ENCODE data around the gene DAG1. TPM values are rescaled to one million over a fixed set of nuclear protein-coding genes. Genes with fewer than 3 reads are reported as not detected.

The DAG1 gene
- total RNA-seq = 61.2 and 88.5 TPM in 2 replicates

GRCh38 chr3:49469936-49470713 lies at the start of gene DAG1:
TSS of gene DAG1 (plus strand) at chr3:49470267. CDS start at chr3:49510535, 40,268 bp downstream.
- peak within 1 kb of the TSS; percentile 79 for H3K4me3 ChIP-seq (ENCODE audit: low read depth, low read length)
- DNase-seq (ENCODE audit: low read depth) = peak; percentile 95
- no peak for TF ChIP-seq CTCF (IDR thresholded peaks at IDR 0.05; ENCODE audit: insufficient read depth, low read depth, low read length)

GRCh38 chr3:49421890-49422378 lies 48.1 kb upstream of the DAG1 start:
- H3K4me3 ChIP-seq (ENCODE audit: low read depth, low read length) = peak overlapping the region; percentile 40
- no peak for DNase-seq (ENCODE audit: low read depth)
- TF ChIP-seq CTCF (IDR thresholded peaks at IDR 0.05; ENCODE audit: insufficient read depth, low read depth, low read length) = no peak

- no peak for TF ChIP-seq CTCF (IDR thresholded peaks at IDR 0.05; ENCODE audit: insufficient read depth, low read depth, low read length)
- peak; percentile 60 for DNase-seq (ENCODE audit: low read depth)
- H3K4me3 ChIP-seq (ENCODE audit: low read depth, low read length) = peak within 1 kb of the TSS; percentile 40
Observed at GRCh38 chr3:49422379-49423248, 47.5 kb upstream of the DAG1 start, which contains the start of gene AMT. TSS of gene AMT (minus strand) at chr3:49422473. CDS start at chr3:49422450, 23 bp downstream.

GRCh38 chr3:49424816-49425215 lies 45.3 kb upstream of the DAG1 start:
- no peak for TF ChIP-seq CTCF (IDR thresholded peaks at IDR 0.05; ENCODE audit: insufficient read depth, low read depth, low read length)
- no peak for DNase-seq (ENCODE audit: low read depth)
- H3K4me3 ChIP-seq (ENCODE audit: low read depth, low read length) = no peak overlapping the region

- no peak overlapping the region for H3K4me3 ChIP-seq (ENCODE audit: low read depth, low read length)
- no peak for TF ChIP-seq CTCF (IDR thresholded peaks at IDR 0.05; ENCODE audit: insufficient read depth, low read depth, low read length)
- no peak for DNase-seq (ENCODE audit: low read depth)
Observed at GRCh38 chr3:49427586-49427985, 42.5 kb upstream of the DAG1 start.

GRCh38 chr3:49428752-49429080 lies 41.4 kb upstream of the DAG1 start:
- TF ChIP-seq CTCF (IDR thresholded peaks at IDR 0.05; ENCODE audit: insufficient read depth, low read depth, low read length) = no peak
- H3K4me3 ChIP-seq (ENCODE audit: low read depth, low read length) = peak overlapping the region; percentile 78
- no peak for DNase-seq (ENCODE audit: low read depth)

All from fibroblast of villous mesenchyme (primary cell).